ENCODE measurements around the gene CDNF. TPM values are rescaled to one million over a fixed set of nuclear protein-coding genes. Genes with fewer than 3 reads are reported as not detected.

Gene CDNF
- total and polyA plus RNA-seq, 5 donors, result 1.9 to 6.7 (median 2.6) TPM

DNA sequence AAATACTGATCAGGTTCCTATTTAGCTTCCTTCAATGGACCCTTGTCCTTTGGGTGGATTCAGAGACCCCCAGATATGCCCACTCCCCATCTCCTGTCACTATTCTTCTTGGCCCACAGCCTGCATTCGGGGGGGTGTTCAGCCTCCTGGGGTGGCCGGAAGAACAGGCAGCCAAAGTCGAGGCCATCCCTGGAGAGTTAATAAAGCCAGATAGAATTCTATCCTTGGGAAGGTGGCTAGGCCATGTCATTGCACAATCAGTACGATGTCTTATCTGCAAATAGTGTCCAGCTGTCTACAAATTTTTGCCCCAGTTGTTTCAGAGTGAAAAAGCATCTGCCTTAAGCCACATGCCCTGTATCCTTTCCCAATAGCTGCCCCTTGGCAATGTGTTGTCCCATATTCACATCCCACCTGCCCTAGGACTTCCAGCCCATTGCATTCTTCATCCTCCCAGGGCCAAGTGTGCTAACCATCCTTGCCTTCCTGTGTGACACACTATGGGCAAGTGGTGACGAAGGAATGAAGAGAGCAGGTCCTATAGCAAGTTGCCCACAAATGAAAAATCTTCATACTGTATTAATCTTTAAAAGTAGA lies 53.3 kb downstream of the CDNF start:
- no peak for ATAC-seq
- WGBS, result 73% methylated on average over 5 of the region's 5 CpGs
- Histone ChIP-seq H3K4me3 (ENCODE audit: low read length) (no peak overlapping the region), H3K4me1 (ENCODE audit: control insufficient read depth, insufficient read depth, low read length) (no peaks in the 10 kb centered on the region), H3K9me3 (ENCODE audit: control insufficient read depth, low read length) (no peaks in the 10 kb centered on the region), H3K27ac (ENCODE audit: low read length) (no peak overlapping the region), H3K27me3 (ENCODE audit: control insufficient read depth, insufficient read depth) (no peaks in the 10 kb centered on the region)
- DNase-seq, result no peak
- intact Hi-C loops (cut with DNase I), result no loop called here

DNA sequence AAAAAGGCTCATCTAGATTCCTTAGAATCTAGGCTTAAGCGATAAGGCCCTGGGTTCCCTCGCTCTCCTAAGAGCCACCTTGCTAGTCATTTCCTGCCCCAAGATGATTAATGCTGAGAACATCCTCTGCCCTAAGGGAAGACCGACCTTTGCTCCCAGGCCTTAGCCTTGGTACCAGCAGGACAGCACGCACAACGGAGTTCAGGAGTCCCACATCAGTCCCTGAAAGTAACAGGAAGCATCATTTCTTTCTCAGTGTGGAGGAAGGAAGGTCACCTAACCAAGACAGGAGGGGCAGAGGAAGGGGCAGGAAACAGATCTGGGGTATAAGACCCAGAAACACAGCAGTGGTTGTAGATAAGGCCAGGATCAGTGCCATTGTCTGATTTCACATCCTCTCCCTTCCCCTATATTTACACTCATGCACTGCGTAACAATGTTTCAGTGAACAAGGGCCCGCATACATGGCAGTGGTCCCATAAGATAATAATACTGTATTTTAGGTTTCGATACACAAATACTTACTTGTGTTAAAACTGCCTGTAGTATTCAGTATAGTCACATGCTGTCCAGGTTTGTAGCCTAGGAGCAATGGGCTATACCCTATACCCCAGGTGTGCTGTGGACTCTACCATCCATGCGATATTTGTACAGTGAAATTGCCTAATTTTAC lies 55.0 kb downstream of the CDNF start:
- DNase-seq, result no peak
- intact Hi-C loops (cut with DNase I), result no loop called here
- no peak overlapping the region for H3K4me3 ChIP-seq (ENCODE audit: low read length)
- peaks cover 2% of the 10 kb centered on the region for H3K4me1 ChIP-seq (ENCODE audit: control insufficient read depth, insufficient read depth, low read length)
- H3K27me3 ChIP-seq (ENCODE audit: control insufficient read depth, insufficient read depth), result no peaks in the 10 kb centered on the region
- H3K9me3 ChIP-seq (ENCODE audit: control insufficient read depth, low read length), result no peaks in the 10 kb centered on the region
- 65% methylated on average over 9 of the region's 9 CpGs for WGBS
- ATAC-seq, result peak; percentile 49 to 90
- H3K27ac ChIP-seq (ENCODE audit: low read length), result no peak overlapping the region

DNA sequence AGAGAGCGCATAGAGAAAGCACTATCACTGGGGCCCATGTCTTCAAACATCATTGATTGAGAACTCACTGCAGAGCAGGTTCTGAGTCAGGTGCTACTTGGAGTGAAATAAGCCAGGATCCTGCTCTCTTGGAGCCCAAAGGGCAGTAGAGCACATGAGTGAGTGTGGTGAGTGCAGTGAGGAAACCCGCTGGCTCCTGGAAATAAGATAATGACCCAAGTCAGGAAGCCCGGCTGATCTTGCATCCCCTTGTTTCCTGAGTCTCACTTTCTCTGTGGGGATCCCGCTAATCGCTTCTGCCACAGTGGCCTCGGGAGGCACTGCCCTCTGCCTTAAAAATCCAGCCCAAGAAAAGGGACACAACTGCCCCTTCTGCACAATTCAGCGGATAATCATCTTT lies 56.1 kb downstream of the CDNF start:
- DNase-seq (no peak), ATAC-seq (peak in 1 of 2 donors; percentile 60)
- intact Hi-C loops (cut with DNase I), result no loop called here
- peaks cover 2% of the 10 kb centered on the region for H3K4me1 ChIP-seq (ENCODE audit: control insufficient read depth, insufficient read depth, low read length)
- H3K27ac ChIP-seq (ENCODE audit: low read length), result no peak overlapping the region
- no peaks in the 10 kb centered on the region for H3K27me3 ChIP-seq (ENCODE audit: control insufficient read depth, insufficient read depth)
- 65% methylated on average over 7 of the region's 7 CpGs for WGBS
- no peak overlapping the region for H3K4me3 ChIP-seq (ENCODE audit: low read length)
- H3K9me3 ChIP-seq (ENCODE audit: control insufficient read depth, low read length), result no peaks in the 10 kb centered on the region

DNA sequence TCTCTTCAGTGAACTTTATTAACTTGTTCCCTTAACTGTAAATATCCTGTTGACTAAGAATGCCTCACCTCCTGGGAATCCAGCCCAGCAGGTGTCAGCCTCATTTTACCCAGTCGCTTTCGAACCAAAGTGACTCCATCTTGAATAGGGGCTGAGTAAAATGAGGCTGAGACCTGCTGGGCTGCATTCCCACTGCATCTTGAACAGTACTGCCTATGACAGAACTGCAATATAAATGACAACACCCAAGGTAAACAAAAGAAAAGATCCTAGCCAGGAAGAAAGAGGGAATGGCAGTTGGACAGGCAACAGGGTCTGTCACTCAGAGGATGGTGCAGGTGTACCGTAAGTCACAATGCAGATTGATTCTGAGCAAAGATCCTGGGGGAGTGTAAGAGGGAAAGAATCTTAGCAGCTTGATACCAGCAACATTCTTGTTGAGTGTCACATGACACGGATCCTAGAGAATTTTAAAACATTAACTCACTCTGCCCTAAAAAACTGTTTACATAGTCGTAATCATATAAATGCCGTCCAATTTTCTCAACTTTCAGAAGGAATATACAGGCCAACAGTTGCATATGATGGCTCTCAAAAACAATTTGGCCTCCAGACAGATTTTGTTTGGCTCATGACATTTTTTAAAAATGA lies 58.7 kb downstream of the CDNF start:
- Histone ChIP-seq H3K27ac (ENCODE audit: low read length) (no peak overlapping the region), H3K27me3 (ENCODE audit: control insufficient read depth, insufficient read depth) (no peaks in the 10 kb centered on the region), H3K9me3 (ENCODE audit: control insufficient read depth, low read length) (no peaks in the 10 kb centered on the region), H3K4me3 (ENCODE audit: low read length) (no peak overlapping the region), H3K4me1 (ENCODE audit: control insufficient read depth, insufficient read depth, low read length) (peaks cover 2% of the 10 kb centered on the region)
- ATAC-seq (peak; percentile 44 to 71), DNase-seq (no peak)
- intact Hi-C loops (cut with DNase I), result no loop called here
- WGBS, result 57% methylated on average over 6 of the region's 6 CpGs

DNA sequence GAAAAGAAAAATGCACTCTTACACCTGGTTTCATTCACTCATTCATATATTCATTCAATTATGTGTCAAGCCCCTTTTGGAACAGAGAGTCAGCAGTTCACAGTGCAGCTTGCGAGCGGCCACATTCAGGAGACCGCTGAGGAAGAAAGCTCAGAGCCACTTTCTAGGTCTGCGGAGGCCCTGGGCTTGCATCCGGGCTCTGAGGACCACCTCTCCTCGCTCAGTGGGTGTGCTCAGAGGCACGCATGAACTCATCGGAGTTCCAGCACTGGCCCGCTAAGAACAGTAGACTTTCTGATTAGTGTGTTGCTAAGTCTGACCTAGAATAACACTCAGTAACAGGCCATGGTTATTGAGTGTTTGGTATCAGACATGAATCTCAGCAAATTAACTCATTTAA lies 61.3 kb downstream of the CDNF start:
- Histone ChIP-seq H3K9me3 (ENCODE audit: control insufficient read depth, low read length) (no peaks in the 10 kb centered on the region), H3K4me1 (ENCODE audit: control insufficient read depth, insufficient read depth, low read length) (peaks cover 2% of the 10 kb centered on the region), H3K4me3 (ENCODE audit: low read length) (no peak overlapping the region), H3K27me3 (ENCODE audit: control insufficient read depth, insufficient read depth) (no peaks in the 10 kb centered on the region), H3K27ac (ENCODE audit: low read length) (no peak overlapping the region)
- intact Hi-C loops (cut with DNase I), result no loop called here
- no peak for ATAC-seq
- no peak for DNase-seq
- WGBS, result 92% methylated on average over 9 of the region's 9 CpGs

DNA sequence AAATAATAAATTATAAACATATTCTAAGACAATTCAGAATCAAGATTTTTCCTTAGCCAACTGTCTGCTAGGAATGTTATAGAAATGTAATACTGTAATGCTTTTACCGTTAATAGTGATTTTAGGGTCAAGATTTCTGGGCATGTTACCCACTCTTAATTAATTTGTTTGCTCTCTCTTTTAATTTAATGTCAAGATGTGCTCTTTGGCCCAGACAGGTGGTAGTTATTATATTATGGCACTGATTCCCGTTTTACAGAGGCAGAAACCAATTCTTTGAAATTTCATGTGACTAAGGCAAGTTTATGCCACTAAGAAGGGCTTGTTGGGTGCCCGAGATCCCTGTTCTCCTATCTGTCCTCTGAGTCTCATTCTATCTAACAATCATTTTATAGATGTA lies 62.2 kb downstream of the CDNF start:
- ATAC-seq (no peak), DNase-seq (no peak)
- intact Hi-C loops (cut with DNase I), result no loop called here
- H3K4me1 ChIP-seq (ENCODE audit: control insufficient read depth, insufficient read depth, low read length), result peaks cover 2% of the 10 kb centered on the region
- no peak overlapping the region for H3K27ac ChIP-seq (ENCODE audit: low read length)
- H3K9me3 ChIP-seq (ENCODE audit: control insufficient read depth, low read length), result no peaks in the 10 kb centered on the region
- 84% methylated on average over 3 of the region's 3 CpGs for WGBS
- H3K4me3 ChIP-seq (ENCODE audit: low read length), result no peak overlapping the region
- H3K27me3 ChIP-seq (ENCODE audit: control insufficient read depth, insufficient read depth), result no peaks in the 10 kb centered on the region

DNA sequence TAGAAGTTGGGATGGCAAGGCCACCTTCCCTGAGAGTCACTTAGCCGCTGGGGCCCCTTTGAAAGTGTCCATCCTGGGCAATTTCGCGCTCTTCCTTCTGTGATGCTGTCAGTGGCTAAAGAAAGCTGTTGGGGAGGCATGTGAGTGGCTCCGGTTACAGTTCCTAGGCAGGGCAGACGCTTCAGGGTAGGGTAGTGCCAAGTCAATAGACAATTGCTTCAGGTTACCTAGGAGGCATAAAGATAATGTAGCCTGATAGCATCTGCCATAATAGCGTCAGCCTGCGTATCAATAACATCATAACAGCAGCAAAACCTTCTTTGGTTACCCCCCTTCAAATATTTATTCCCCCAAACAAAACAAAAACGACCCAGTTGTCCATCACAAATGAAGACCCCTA lies 63.0 kb downstream of the CDNF start, which contains the start of gene FAM107B:
Gene FAM107B (minus strand): TSS at position 101 of the 400 bp plus-strand sequence. CDS start 234 bp downstream, outside the sequence.
- ATAC-seq, result no peak

DNA sequence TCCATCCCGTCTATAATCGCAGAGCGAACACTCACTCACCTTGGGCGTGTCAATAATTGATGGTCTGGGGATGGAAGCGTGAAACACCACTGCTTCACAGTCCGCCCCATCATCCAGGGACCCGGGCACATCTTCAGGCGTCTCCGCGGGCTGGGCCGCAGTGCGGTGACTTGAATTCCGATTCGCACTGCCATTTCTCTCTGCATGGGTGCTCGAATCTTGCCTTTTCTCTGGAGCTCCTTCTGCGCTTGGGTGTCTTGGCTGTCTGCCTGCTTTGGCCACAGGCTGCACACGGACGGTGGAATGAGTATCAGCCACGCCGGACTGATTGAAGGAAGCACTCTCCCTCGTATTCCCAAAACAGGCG lies 63.6 kb downstream of the CDNF start:
- intact Hi-C loops (cut with DNase I), result no loop called here
- H3K4me3 ChIP-seq (ENCODE audit: low read length), result no peak overlapping the region
- DNase-seq (no peak), ATAC-seq (no peak)
- H3K4me1 ChIP-seq (ENCODE audit: control insufficient read depth, insufficient read depth, low read length), result peaks cover 2% of the 10 kb centered on the region
- 94% methylated on average over 22 of the region's 22 CpGs for WGBS
- H3K27ac ChIP-seq (ENCODE audit: low read length), result no peak overlapping the region
- H3K9me3 ChIP-seq (ENCODE audit: control insufficient read depth, low read length), result no peaks in the 10 kb centered on the region
- H3K27me3 ChIP-seq (ENCODE audit: control insufficient read depth, insufficient read depth), result no peaks in the 10 kb centered on the region

More for the DNA sequence above, 63.0 kb downstream of the CDNF start, which contains the start of gene FAM107B:
- Histone ChIP-seq H3K4me1 (ENCODE audit: control insufficient read depth, insufficient read depth, low read length) (peaks cover 2% of the 10 kb centered on the region), H3K9me3 (ENCODE audit: control insufficient read depth, low read length) (no peaks in the 10 kb centered on the region), H3K27me3 (ENCODE audit: control insufficient read depth, insufficient read depth) (no peaks in the 10 kb centered on the region), H3K4me3 (ENCODE audit: low read length) (no peak within 1 kb of the TSS), H3K27ac (ENCODE audit: low read length) (no peak within 1 kb of the TSS)
- intact Hi-C loops (cut with DNase I), result no loop called here
- no peak for DNase-seq
- WGBS, result 92% methylated on average over 8 of the region's 8 CpGs

DNA sequence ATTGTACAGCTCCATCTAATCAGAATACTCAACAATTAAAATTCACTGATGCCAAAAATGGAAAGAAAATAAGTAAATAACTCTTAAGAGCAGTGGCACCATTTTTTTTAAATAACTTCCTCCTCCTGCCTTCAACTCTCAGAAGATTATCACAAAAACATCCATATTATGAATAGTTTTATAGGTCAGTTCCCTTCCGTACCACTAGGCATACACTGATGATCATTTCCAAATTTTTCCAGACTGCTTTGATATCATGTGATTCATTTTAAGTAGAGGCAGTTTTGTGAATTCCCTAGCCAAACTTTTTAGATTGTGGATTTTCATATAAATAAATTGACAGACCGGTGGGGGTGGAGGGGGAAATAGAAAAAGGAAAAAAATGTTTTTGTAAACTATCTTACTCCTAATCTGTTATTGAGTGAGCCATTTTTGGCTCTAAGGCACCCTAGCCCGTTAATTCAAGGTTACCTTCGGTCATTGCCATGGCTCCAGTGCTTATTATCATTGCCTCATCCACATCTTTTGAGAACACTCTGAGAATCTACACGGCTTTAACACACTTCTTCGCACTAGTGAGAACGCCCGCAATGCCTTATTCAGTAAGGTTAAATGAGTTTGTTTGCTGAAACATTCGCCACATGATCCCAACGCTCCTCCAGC lies 64.2 kb downstream of the CDNF start:
- ATAC-seq (no peak), DNase-seq (no peak)
- no peak overlapping the region for H3K27ac ChIP-seq (ENCODE audit: low read length)
- no peaks in the 10 kb centered on the region for H3K9me3 ChIP-seq (ENCODE audit: control insufficient read depth, low read length)
- intact Hi-C loops (cut with DNase I), result no loop called here
- WGBS, result 83% methylated on average over 10 of the region's 10 CpGs
- H3K4me3 ChIP-seq (ENCODE audit: low read length), result no peak overlapping the region
- H3K27me3 ChIP-seq (ENCODE audit: control insufficient read depth, insufficient read depth), result no peaks in the 10 kb centered on the region
- no peaks in the 10 kb centered on the region for H3K4me1 ChIP-seq (ENCODE audit: control insufficient read depth, insufficient read depth, low read length)

DNA sequence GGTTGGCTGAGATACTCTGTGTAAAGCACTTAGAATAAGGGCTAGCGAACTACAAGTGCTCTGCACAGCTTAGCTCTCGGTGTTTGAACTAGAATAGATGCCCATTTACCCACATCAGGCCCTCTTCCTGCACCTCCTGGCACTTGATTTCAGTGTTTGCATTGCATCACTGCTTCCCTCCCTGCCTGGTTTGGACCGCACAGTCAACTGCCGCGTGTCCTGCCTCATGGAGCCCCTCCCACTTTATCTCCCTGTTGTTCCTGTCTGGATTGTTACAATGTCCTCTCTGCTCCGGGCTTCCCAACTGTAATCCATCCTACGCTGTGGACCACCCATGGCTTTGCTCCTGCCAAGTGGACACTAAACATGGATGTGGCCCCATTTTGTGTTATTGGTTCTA lies 65.4 kb downstream of the CDNF start:
- intact Hi-C loops (cut with DNase I), result no loop called here
- no peak overlapping the region for H3K27ac ChIP-seq (ENCODE audit: low read length)
- no peaks in the 10 kb centered on the region for H3K27me3 ChIP-seq (ENCODE audit: control insufficient read depth, insufficient read depth)
- WGBS, result 57% methylated on average over 7 of the region's 7 CpGs
- peak; percentile 75 to 84 for ATAC-seq
- no peak overlapping the region for H3K4me3 ChIP-seq (ENCODE audit: low read length)
- no peaks in the 10 kb centered on the region for H3K9me3 ChIP-seq (ENCODE audit: control insufficient read depth, low read length)
- DNase-seq, result peak in 1 of 3 donors; percentile 59
- H3K4me1 ChIP-seq (ENCODE audit: control insufficient read depth, insufficient read depth, low read length), result no peaks in the 10 kb centered on the region

DNA sequence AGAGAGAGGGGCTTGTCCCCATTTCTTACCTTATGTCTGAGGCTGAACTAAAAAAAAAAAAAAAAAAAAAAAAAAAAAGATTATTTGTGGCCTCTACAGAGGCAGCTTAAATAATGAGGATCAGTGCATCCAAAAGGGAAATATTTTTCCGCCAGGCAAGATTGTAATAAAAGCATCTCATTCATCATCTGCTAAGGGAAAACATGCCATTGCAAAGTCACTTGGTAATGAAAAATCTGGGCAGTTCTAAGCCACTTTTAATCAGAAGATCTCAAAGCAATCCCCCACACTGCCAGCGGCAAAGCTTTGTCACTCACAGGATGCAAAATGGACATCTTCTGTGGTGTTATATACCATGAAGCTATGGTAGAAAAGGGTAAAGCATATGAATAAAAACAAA lies 66.9 kb downstream of the CDNF start:
- H3K4me1 ChIP-seq (ENCODE audit: control insufficient read depth, insufficient read depth, low read length), result no peaks in the 10 kb centered on the region
- 93% methylated on average over 2 of the region's 2 CpGs for WGBS
- H3K4me3 ChIP-seq (ENCODE audit: low read length), result no peak overlapping the region
- DNase-seq, result no peak
- H3K9me3 ChIP-seq (ENCODE audit: control insufficient read depth, low read length), result no peaks in the 10 kb centered on the region
- ATAC-seq, result no peak
- intact Hi-C loops (cut with DNase I), result no loop called here
- no peaks in the 10 kb centered on the region for H3K27me3 ChIP-seq (ENCODE audit: control insufficient read depth, insufficient read depth)
- no peak overlapping the region for H3K27ac ChIP-seq (ENCODE audit: low read length)
